NCI-H1092 (cell line): ENCODE data around the gene SESN1.
"Not testable (repeated sequence)": the region's sequence is repeated elsewhere in the genome, so short reads cannot be mapped to it uniquely, and the experiment has no call there.

Experiments
- DNase-seq: peaks from one replicate; lab custom pipeline; 2025; lab: John Stamatoyannopoulos, UW

SESN1 gene

DNA sequence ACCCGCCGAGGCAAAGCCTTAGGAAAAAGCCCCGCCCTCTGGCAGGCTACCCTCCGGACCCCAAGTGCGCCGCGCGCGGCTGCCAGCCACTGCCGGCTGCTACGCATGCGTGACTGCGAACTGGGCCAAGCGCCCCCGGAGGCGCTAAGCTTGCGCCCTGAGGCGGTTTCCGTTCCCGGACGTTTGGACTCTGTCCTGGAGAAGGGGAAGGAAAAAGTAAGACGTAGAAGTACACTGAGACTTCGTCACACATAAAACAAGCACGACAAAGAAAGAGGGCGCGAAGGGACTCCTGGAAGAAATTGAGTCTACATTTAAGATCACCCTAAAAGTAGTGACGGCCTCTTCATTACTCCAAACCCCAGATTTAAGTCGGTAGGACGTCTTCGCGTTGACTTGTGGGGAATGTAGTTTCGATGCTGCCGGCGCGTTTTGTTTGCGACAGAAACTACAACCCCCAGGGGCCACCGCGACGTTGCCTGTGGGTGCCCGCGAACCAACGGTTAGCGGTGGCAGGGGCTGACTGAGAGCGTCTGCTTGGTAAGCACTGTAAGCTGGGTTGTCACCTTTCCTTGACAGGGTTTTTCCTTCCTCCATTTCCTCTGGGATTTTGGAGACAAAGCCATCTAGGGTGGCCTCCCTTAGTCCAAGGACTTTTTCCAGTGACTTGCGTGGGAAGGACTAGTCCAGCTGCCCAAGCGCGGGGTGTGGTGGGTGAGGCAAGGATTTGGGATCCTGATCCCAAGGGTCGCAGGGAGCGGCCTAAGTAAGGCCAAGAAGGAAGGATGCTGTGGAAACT lies 589 bp upstream of the SESN1 start, which contains the start of gene CEP57L1:
Gene CEP57L1 (plus strand): TSS at position 472 of the 799 bp plus-strand sequence. CDS start 49,715 bp downstream, outside the sequence.
- DNase-seq, result peak; percentile 96

DNA sequence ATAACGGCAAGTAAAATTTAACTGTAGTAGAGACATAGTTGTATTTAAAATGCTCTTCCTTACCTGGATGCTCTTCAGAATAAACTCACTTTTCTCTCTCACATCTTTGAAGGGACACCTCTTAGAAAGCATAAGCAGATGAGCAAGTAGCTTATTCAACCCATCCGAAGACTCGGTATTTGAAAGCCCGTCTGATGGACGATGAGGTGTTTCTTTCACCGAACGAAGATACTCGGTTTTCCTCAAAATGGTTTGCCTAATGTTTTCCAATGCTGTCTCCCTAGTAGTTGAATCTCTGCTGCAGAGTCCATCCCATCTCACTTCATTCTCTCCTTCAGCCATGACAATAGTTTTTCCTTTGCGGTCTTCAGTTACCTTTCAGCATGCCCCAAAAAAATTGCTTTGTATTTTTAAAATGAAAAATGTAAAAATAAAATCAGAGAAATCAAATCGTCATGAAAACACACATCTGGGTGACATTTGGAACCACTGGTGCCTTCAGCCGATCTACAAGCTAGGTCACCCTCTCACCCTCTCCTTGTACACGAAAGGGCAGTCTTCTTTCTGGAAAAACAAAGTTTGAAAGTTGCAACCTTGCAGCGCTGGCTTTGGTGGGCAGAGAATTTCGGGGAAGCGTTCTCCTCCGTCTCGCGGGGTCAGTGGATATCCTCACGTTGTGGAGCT lies 772 bp downstream of the SESN1 start:
- DNase-seq, result no peak

DNA sequence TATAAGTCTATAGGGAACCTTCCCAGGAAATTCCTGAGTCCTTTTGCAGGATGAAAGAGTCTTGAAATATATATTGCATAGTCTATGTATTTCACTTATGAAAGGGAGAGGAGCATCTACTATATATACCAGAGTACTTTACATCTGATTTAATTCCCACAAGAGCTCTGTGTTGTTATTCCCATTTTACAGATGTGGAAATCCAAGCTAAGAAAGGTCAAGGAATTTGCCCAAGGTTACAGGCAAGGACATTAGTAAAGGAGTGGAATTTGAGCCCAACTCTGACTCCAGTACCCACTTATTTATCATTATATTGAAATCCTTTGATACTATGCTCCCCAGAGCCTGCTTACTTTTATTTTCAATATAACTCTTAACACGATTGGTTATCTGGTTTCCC lies 2.6 kb downstream of the SESN1 start:
- no peak for DNase-seq

DNA sequence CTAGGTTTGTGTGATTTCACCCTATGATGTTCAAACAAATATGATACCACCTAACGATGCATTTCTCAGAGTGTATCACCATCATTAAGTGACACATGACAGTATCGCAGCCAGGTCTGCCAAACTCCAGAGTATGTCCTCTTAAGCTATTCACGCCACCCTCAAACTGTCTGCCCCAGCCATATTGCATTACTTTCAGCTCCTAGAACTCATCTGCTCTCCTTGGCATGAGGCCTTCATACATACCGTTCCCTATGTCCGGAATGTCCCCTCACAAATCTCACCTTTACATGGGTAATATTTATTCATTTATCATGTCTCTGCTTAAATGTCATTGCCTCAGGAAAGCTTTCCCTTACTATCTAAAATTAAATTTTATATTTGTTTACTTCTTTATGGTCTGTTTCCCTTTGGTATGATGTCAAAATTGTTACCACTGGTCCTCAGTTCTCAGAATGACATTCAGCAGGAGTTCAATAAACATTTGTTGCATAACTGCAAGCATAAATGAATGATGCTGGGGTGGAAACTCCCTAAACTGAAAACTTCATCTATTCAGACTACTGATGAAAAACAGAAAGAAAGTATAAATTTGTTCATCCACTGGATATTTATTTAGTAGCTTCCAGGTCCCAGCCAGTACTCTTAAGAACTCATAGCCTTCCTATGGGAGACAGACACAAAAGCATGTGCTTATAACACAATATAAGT lies 3.2 kb downstream of the SESN1 start:
- DNase-seq, result no peak

- DNase-seq, result no peak
Measured at GRCh38 chr6:109088995-109089394, 5.7 kb downstream of the SESN1 start.

DNA sequence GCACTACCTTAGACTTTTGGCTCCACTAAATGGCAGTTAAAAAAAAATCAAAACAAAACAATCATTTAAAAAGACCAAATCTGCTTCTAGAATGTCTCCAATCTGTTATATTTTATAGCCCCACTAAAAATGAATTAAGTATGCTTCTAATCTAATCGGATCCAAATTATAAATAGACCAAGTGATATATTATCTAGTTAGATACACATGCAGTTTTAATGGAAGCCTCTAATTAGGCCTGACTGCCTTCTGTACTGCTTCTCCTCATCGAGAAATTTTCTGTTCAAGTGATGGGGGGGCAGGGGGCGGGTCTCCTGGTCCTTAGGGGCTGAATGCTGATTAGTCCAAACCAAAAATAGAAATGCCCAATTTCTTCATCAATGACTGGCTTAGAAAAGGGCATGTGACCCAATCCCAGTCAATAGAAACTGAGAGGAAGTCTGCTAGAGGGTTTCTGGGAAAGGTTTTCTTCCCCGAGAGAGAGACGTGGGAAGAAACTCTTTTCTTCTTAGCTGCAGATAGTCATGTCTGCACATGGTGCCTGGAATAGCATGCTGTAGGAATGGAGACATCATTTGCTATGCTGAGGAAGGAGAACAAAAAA lies 6.9 kb downstream of the SESN1 start:
- peak; percentile 6 for DNase-seq

GRCh38 chr6:109084146-109084545 lies 10.5 kb downstream of the SESN1 start:
- DNase-seq, result not testable (repeated sequence)

DNA sequence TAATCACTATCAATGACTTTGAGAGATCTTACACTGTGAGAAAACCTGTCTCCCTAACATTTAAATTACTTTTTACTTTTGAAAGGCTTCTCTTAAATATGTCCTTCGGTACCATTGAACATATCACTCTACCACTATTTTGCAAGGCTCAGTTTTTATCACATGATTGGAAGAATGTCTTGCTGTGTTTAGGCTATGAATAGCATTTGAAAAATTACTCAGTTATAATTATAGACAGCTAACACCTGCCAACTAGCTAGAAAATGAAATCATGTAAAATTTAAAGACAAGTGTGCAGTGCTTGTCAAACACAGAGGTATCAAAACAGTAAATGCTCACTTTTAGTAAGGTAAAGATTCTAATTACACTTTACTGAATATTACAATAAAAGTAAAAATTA lies 11.0 kb downstream of the SESN1 start:
- DNase-seq, result no peak

DNA sequence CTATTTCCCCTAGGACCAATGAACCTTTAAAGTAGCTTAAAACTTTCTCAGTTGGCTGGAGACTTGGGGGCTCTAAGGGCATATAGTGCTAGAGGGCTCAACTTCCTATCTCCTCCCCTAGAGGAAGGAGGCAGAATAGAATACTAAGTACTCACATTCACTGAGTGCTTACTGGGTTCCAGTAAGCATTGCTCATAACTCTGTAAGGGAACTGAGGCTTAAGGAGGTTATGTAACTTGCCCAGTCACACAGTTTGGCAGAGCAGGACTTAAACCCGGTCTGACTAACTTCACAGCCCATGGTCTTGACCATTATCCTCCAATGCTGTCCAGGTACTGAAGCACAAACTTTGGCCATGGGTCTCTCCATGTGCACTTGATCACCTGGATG lies 12.5 kb downstream of the SESN1 start:
- no peak for DNase-seq

DNA sequence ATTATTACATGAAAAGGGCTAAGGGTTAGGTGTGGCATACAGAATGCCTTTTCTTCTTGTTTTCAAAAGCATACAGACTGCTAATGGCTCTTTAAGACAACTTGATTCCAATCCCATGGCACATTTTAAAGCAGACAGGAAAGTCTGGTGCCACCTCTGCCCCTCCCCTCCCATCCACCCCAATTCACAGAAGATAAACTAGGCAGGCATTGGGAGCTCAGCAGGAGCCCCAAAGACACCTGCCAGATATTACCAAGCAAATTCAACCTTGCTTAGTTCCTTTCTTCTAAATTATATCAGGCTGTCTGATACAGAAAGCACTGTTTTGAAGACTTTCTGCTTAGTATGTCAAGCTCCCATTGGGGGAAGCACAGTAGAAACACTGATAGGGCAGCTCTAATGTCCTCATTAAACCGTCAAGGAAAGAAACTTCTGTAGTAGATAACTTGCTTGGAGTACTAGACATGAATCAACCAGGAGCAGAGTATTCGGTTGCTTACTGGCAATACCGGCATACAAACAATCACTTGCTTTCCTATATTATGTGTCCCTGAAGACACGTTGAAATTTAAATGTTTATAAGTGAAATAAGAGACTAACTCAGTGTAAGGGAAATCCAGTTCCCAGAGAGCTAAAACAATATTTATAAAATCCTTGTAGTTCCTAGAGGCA lies 13.0 kb downstream of the SESN1 start:
- DNase-seq, result no peak

GRCh38 chr6:109081026-109081425 lies 13.6 kb downstream of the SESN1 start:
- DNase-seq, result no peak

- DNase-seq, result no peak
Measured at GRCh38 chr6:109079981-109080380, 14.7 kb downstream of the SESN1 start.

- no peak for DNase-seq
Measured at GRCh38 chr6:109076377-109076776, 18.3 kb downstream of the SESN1 start.

GRCh38 chr6:109075934-109076333 lies 18.7 kb downstream of the SESN1 start:
- DNase-seq, result no peak

DNA sequence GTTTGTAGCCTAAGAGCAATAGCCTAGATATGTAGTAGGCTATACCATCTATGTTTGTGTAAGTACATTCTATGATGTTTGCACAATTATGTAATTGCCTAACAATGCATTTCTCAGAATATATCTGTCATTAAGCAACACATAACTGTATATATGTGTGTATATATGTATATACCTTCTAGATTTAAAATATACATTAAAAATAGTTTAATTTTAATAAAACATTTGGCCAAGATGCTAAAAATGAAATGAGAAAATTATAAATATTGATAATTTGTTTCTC lies 20.6 kb downstream of the SESN1 start:
- no peak for DNase-seq

DNA sequence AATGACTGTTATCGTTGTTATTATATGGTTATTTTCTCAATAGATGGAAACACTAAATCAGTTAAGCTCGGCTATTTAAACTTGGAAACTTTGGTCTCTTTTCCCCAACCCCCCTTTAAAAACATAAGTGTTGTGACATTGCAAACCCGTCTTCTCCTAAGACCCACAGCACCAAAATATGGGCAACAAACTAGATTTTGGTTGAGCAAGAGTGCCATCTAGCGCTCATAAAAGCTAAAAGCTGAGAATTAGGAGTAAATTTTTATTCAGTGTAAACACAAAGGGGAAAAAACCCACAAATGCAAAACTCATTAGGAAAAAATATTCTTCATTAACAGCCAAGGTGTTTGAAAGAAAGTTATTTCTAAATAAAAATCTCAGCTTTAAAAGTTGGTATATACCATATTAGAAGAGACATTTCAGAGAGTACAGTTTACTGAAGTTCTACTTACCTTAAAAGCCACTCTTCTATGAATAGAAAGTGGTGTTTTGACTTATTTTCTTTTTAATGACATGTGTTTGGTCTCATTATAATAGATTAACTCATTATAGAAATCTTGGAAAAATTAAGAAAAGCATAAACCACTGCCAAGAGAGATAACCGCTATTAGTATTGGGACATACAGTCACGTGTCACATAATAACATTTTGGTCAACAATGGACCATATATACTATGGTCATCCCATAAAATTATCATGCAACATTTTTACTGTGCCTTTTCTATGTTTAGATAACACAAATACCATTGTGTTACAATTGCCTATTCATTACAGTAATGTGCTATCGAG lies 21.1 kb downstream of the SESN1 start:
- DNase-seq, result peak; percentile 42

- no peak for DNase-seq
Measured at GRCh38 chr6:109071125-109071917, 23.3 kb downstream of the SESN1 start.

GRCh38 chr6:109069746-109070145 lies 24.9 kb downstream of the SESN1 start:
- no peak for DNase-seq

DNA sequence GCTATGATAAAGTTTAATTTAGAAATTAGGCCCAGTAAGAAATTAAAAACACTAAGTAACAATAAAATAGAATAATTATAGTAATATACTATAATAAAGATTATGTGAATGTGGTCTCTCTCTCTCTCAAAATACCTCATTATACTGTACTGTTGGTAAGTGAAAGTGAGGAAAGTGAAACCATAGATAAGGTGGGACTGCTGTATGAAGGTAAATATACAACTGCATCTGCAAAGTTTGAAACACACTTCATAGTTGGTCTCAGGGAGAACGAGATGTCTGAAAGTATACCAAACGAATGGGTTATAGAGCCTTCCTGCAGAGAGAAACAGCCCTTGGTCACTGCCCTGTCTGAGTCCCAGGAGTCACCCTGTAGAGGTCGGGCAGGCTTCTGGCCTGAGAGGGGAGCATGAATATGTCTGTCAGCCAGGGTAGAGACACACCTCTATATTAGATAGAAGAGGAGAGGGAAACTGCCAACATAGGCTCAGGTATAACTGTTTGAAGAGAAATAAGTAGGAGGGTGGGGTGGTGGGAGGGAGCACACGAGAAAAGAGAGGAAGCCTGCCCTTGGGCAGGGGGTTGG lies 31.8 kb downstream of the SESN1 start:
- no peak for DNase-seq

- DNase-seq, result no peak
Measured at GRCh38 chr6:109062216-109062615, 32.4 kb downstream of the SESN1 start.
